HG03457 (cell line): ENCODE results near the gene KCTD5.
"Not testable (repeated sequence)": the region's sequence is repeated elsewhere in the genome, so short reads cannot be mapped to it uniquely, and the experiment has no call there.

Experiments
- ATAC-seq: cut with Tn5 transposase; IDR thresholded peaks from one replicate; pipeline ENCODE4 v1.9.1; 2021; ENCODE audit warnings: moderate number of reproducible peaks; ENCODE audit not compliant: unreplicated experiment

KCTD5 gene

GRCh38 chr16:2721634-2722173 is 39.4 kb downstream of the KCTD5 start:
- ATAC-seq, result not testable (repeated sequence)

GRCh38 chr16:2724088-2724676 is 41.9 kb downstream of the KCTD5 start:
- ATAC-seq, result no peak

DNA sequence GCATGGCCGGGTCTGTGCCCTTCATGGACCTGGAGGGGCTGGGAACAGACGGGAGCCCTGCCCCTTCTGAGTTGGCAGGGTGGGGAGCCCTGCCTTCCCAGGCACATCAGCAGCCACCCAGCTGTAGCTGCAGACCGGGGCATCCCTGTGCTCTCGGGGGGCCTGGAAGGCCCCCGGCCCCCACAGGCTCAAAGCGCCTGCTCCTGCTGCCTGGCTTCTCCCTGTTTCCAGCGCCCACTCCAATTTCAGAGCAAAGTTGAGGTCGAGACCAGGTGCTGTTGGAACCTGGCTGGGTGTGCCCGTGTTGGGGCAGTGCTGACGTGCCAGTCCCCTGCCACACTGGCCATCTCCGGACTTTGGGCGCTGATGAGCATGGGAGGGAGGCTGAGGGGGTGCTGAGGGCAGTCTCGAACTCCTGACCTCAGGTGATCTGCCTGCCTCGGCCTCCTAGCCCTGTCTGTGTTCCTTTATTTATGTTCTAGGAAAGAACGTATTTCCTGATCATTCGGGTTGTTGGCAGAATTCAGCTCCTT is 42.6 kb downstream of the KCTD5 start:
- ATAC-seq, result no peak

GRCh38 chr16:2726923-2727322 is 44.6 kb downstream of the KCTD5 start:
- no peak for ATAC-seq

GRCh38 chr16:2728034-2728433 is 45.7 kb downstream of the KCTD5 start:
- ATAC-seq, result no peak

- ATAC-seq, result no peak
Observed at GRCh38 chr16:2734844-2735515, 52.7 kb downstream of the KCTD5 start.

GRCh38 chr16:2736476-2737237 is 54.3 kb downstream of the KCTD5 start:
- no peak for ATAC-seq

DNA sequence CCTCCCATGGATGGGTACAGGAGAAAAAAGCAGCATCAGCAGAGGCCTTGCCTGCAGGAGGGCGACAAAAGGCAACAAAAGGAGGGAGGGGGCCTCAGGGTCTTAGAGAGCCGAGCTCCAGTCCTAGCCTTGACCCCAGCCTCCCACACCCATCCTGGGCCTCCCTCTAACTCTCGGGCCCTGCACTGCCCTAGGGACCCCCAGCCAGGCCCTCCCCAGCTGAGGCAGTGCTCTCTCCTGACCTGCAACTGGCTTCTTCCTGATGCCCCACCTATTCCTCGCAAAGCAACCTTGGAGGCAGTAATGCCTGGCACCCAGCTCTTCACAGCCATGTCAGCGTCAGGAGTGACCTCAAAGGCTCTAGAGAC is 54.9 kb downstream of the KCTD5 start:
- ATAC-seq, result no peak

- no peak for ATAC-seq
Observed at GRCh38 chr16:2737895-2738418, 55.6 kb downstream of the KCTD5 start.

GRCh38 chr16:2738615-2739014 is 56.3 kb downstream of the KCTD5 start:
- ATAC-seq, result no peak

DNA sequence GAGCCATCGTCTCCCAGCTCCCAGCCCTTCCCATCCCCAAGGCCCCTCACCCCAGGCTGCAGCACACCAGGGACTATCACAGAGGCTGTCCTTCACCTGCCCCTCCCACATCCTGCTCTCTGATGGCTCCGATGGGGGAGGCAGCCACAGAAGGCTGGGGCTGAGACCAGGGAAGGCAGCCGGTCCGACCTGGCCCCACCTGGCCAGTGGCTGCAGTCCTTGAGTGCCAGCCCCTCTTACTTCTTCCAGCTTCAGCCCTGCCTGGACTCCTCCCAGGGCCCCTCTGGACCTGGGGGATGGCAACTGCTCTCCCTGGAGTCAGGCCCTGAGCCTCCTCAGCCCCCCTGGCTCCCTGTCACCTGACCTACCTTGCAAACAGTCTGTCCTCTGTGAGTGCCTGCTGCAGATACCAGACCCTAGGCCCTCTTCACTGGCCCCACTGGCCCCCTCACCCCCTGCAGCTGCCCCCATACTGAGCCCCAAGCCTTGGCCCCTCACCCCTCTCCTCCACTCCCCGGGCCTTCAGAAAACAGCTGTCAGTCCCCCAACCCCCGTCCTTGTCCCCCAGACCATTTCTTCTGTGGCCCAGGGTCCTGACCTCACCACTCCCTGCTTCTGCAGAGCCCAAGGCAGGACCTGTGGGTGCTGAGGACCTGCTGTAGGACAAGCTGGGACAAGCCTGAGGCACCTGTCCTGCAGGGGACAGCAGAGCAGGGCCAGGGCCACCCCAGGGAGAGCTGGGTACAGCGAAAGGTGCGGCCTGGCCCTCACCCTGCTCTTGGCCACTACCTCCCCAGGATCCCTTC is 57.5 kb downstream of the KCTD5 start:
- no peak for ATAC-seq

GRCh38 chr16:2740476-2740875 is 58.2 kb downstream of the KCTD5 start:
- ATAC-seq, result no peak

DNA sequence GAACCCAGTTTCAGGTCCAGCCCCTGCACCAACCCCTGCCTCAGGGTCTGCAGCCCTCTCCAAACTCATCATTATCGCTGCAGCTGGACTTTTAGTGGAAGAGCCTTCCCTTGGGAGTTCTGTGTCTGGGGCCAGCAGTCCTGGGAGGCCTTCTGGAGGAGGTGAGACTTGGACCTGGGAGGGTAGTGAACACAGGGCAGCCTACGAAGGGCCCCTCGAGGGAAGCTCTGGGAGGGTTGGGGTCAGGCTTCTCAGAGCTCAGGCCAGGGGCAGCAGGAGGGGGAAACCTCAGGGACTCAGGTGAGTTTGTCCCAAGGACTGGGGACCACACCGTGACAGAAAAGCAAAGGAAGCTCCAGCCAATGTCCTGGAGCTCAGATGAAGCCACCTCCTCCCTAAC is 58.8 kb downstream of the KCTD5 start:
- no peak for ATAC-seq

DNA sequence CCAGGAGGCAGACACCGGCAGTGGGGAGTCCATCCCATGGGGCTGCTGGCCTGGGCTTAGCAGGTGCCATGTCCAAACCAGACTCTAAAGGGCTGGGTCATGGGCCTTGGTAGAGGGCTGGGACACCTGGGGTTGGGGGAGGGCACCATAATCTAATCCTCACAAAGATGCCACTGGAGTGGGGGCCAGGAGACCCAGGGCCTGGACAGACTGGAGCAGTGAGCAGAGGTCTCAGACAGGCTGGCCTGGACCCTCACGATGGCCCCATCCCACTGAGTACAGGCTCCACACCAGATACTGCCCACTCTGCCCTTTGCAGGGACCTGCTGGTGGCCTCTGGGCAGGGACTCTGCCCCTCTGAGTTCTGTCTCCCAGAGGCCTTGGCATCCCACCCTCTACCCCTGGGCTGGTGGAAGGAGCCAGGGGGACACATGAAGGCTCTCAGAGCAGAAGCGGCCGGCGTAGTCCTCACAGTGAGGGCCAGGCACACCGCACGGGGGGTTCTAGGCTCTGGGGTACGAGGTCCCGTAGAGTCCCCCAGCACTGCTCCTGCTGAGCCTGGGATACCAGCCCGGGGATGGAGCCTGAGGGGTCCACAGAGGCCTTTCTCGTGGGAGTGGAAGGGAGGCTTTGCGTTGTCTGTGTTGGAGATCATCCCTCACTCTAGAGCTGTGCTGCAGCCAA is 60.1 kb downstream of the KCTD5 start:
- no peak for ATAC-seq

DNA sequence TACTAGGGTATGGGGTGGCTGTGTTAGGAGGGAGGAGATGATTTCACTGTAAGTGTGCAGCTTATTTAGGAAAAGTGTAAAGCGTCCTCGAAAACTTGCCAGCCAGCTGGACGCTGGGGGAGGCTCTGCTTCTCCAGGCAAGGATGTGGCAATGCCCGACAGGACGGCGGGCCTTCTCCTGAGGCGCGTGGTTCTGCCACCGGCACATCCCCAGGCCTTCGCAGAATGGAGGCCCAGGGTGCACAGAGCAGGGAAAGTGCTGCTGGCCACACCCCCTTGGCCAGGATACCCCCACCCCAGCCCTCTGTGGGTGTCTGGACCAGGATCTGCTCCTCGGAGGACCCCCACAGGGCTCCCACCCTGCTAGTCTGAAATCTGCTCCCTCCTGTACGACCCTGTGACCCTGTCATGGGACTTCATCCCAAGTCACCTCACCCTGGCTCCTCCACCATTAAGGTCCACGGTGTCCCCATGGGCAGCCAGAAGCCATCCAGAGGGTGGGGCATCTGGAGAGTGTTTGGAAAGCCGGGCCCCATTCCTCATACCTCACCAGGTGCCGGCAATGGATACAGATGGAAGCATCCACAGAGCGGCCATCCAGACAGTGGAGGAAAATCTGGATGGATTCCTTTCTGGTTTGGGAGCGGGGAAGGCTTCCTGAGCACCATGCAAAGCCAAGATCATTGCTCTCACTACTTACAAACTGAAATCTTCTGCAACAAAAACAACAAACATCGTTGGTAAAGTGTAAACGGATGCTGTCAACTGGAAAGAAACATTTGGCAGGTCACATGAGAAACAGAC is 60.9 kb downstream of the KCTD5 start:
- no peak for ATAC-seq

DNA sequence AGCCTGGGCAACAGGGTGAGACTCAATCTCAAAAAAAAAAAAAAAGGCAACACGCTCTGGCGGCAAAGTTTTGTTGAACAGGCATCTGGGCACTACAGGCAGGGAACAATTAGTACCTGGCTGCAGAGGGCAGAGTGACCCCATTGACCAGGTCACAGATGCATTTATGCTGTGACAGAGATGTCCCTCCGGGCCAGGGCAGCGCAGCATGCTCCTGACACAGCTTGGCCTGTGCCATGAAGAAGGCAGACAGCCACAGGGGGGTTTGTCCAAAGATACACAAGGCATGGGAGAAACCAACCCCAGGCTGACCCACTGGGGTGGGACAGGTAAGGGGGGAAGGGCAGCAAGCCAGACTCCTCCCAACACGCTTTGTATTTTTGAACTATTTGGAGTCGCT is 62.4 kb downstream of the KCTD5 start:
- no peak for ATAC-seq

DNA sequence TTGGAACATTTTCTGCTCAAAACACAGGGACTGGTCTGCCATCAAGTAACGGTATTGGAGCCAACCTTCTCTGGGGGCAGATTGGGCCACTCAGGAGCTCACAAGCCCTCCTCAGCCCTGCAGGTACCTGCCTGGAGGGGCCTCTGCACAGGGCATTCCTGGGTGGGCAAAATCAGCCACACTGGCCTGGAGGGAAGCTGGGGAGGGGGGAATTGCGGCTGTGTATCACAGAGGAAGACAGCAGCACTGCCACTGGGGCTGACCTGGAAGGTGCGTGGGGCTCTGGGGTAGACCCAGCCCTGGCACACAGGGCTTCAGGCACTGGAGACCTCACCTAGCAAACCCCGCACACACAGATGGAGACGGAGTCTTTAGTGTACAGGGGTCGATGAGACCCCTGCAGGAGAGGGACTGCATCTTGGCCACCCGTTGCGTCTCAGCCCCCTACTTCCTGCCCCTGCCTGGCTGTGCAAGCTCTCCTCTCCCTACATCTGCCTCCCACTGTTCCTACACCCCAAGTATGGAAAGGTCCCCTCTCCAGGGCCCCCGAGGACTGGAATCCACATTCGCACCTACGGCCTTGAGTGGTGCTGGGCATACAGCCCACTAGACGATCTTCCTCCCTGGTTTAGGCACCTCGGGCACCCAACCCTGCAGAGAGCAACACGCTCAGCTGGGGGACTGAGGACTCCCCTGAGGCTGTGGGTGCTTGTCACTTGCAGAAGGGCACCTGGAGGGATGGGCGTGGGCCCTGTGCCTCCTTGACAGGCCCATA is 63.0 kb downstream of the KCTD5 start:
- no peak for ATAC-seq

DNA sequence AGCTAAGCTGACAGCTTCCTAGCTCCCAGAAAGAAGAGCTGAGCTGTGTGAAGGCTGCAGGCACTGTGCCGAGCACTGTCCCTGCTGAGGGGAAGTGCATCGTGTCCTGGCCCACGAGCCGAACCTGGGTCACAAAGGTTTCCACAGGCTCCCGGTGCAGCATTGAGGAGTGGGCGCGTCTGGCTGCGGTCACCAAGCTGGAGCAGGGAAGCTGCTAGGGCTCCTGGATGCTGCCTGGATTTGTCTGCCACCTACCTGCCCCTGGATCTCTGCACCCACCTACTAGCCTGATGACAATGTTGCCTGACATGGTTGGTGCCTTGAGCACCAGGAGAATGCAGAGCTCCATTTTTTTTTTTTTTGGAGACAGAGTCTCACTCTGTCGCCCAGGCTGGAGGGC is 63.6 kb downstream of the KCTD5 start:
- ATAC-seq, result no peak
